Tibial nerve (tissue), 4 donors: Measurements from ENCODE around the gene RTN4. TPM values are rescaled to one million over a fixed set of nuclear protein-coding genes. Genes with fewer than 3 reads are reported as not detected.

ENCODE experiments used
- DNase-seq, 2 donors: peaks; one replicate each; pipeline ENCODE4 v3.0.0-alpha.2; 2019; ENCODE audit warnings: low spot score in 2 of 2
- H3K27ac ChIP-seq, 4 donors: fragments of 200-600 bp; sonication (generic) in 3 of 4; one replicate each; pipeline ENCODE4 v1.5.1; 2017 to 2019; ENCODE audit warnings: mild to moderate bottlenecking in 1 of 4
- H3K27me3 ChIP-seq, 2 donors: fragments of 200-600 bp; sonication (generic) in 1 of 2; one replicate each; pipeline versions ENCODE4 v1.5.1 to v1.6.0; 2017 to 2019
- H3K36me3 ChIP-seq, 3 donors: fragments of 200-600 bp; sonication (generic); one replicate each; pipeline ENCODE4 v1.5.1; 2018 to 2019
- H3K4me1 ChIP-seq, 4 donors: fragments of 200-600 bp; sonication (generic) in 3 of 4; one replicate each; pipeline ENCODE4 v1.5.1; 2017 to 2019
- H3K4me3 ChIP-seq, 4 donors: fragments of 200-600 bp; sonication (generic) in 3 of 4; one replicate each; pipeline ENCODE4 v1.5.1; 2017 to 2019; ENCODE audit warnings: mild to moderate bottlenecking in 1 of 4, moderate library complexity in 1 of 4
- H3K9me3 ChIP-seq, 4 donors: fragments of 200-600 bp; sonication (generic) in 3 of 4; one replicate each; pipeline ENCODE4 v1.5.1; 2017 to 2019
- CTCF ChIP-seq, 5 experiments: fragments of 200-600 bp in 3 of 5; fragments of 450-650 bp in 2 of 5; sonication (generic) in 3 of 5; IDR thresholded peaks; one replicate each; pipeline ENCODE4 v1.5.1; 2016 to 2019; ENCODE audit warnings: antibody characterized with exemption in 5 of 5, mild to moderate bottlenecking in 3 of 5, moderate library complexity in 2 of 5
- EP300 ChIP-seq, 2 donors: sonication (generic); formaldehyde crosslinking; IDR thresholded peaks; one replicate each; pipeline ENCODE4 v1.6.1; 2017; ENCODE audit warnings: antibody characterized with exemption in 2 of 2, mild to moderate bottlenecking in 1 of 2
- POLR2A ChIP-seq, 2 donors: fragments of 450-650 bp; IDR thresholded peaks; one replicate each; pipeline ENCODE4 v1.6.1; 2017; ENCODE audit warnings: antibody characterized with exemption in 2 of 2, mild to moderate bottlenecking in 2 of 2, moderate library complexity in 2 of 2
- WGBS, 2 donors: methylation state at CpG; one replicate each; pipeline ENCODE4 v1.1.5; 2018; 5-methylcytosine and 5-hydroxymethylcytosine counted together
- total RNA-seq, 4 donors: library from RNA; depleted of rRNA; stranded (reverse); fragments of >200 nt; gene quantifications; one replicate each; pipeline ENCODE4 v1.1.0, GENCODE V29; 2016

RTN4 gene
- total RNA-seq, 4 donors from 2014 or later, result 232 to 245 (median 243) TPM

GRCh38 chr2:55003706-55004639 lies 46.3 kb downstream of the RTN4 start:
- no peak overlapping the region for H3K4me3 ChIP-seq
- TF ChIP-seq EP300 (IDR thresholded peaks at IDR 0.05) (no peak), POLR2A (IDR thresholded peaks at IDR 0.05) (no peak), CTCF (IDR thresholded peaks at IDR 0.05) (no peak)
- peak overlapping the region in 1 of 4 donors; percentile 6 for H3K27ac ChIP-seq
- DNase-seq, result no peak
- H3K4me1 ChIP-seq, result peaks cover 3 to 81% (median 33%) of the 10 kb centered on the region in 4 donors
- H3K36me3 ChIP-seq, result no peaks in the 10 kb centered on the region
- no peaks in the 10 kb centered on the region for H3K9me3 ChIP-seq
- WGBS, 2 donors, result 89 to 91% methylated on average over 10 of the region's 10 CpGs
- no peaks in the 10 kb centered on the region for H3K27me3 ChIP-seq

GRCh38 chr2:55001716-55002115 lies 48.5 kb downstream of the RTN4 start:
- H3K36me3 ChIP-seq, result no peaks in the 10 kb centered on the region
- no peak for TF ChIP-seq POLR2A (IDR thresholded peaks at IDR 0.05)
- TF ChIP-seq CTCF (IDR thresholded peaks at IDR 0.05), result no peak
- no peak for TF ChIP-seq EP300 (IDR thresholded peaks at IDR 0.05)
- H3K27me3 ChIP-seq, result no peaks in the 10 kb centered on the region
- H3K4me1 ChIP-seq, result peaks cover 3 to 79% (median 29%) of the 10 kb centered on the region in 4 donors
- no peak overlapping the region for H3K4me3 ChIP-seq
- no peak overlapping the region for H3K27ac ChIP-seq
- no peak for DNase-seq
- 66 to 75% methylated on average over 2 of the region's 2 CpGs for WGBS, 2 donors
- no peaks in the 10 kb centered on the region for H3K9me3 ChIP-seq

GRCh38 chr2:55000341-55000740 lies 49.9 kb downstream of the RTN4 start:
- TF ChIP-seq CTCF (IDR thresholded peaks at IDR 0.05), result no peak
- Histone ChIP-seq H3K4me3 (no peak overlapping the region), H3K4me1 (peaks cover 3 to 78% (median 27%) of the 10 kb centered on the region in 4 donors), H3K27ac (no peak overlapping the region), H3K9me3 (no peaks in the 10 kb centered on the region), H3K36me3 (no peaks in the 10 kb centered on the region), H3K27me3 (no peaks in the 10 kb centered on the region)
- no peak for DNase-seq
- 71 to 72% methylated on average over 4 of the region's 4 CpGs for WGBS, 2 donors

DNA sequence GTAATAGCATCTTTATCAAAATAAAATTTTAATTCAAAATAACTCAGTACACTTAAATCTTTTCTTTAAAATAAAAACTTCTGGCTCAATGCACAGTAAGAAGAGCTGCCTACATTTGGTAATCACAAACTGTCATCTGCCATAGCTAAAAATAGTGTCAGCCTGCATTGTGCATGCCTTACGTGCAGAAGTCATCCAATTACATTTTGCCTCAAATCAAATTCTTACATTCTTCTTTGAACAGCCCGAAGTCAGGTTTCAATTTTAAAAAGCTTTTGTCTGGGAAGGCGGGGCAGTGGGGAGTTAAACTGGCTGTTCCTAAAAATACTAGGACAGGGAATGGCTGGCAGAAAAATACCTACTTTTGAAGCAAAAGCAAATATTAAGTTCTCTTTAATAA lies 51.1 kb downstream of the RTN4 start:
- 21 to 23% methylated on average over 3 of the region's 3 CpGs for WGBS, 2 donors
- no peak for DNase-seq
- H3K27me3 ChIP-seq, result no peaks in the 10 kb centered on the region
- H3K4me3 ChIP-seq, result no peak overlapping the region
- H3K9me3 ChIP-seq, result no peaks in the 10 kb centered on the region
- H3K36me3 ChIP-seq, result no peaks in the 10 kb centered on the region
- no peak overlapping the region for H3K27ac ChIP-seq
- H3K4me1 ChIP-seq, result peaks cover 3 to 77% (median 25%) of the 10 kb centered on the region in 4 donors
- no peak for TF ChIP-seq EP300 (IDR thresholded peaks at IDR 0.05)
- TF ChIP-seq POLR2A (IDR thresholded peaks at IDR 0.05), result no peak
- no peak for TF ChIP-seq CTCF (IDR thresholded peaks at IDR 0.05)

- 81 to 88% methylated on average over 1 of the region's 1 CpG for WGBS, 2 donors
- DNase-seq, result no peak
- H3K27ac ChIP-seq, result no peak overlapping the region
- no peaks in the 10 kb centered on the region for H3K36me3 ChIP-seq
- no peaks in the 10 kb centered on the region for H3K9me3 ChIP-seq
- TF ChIP-seq CTCF (IDR thresholded peaks at IDR 0.05) (no peak), POLR2A (IDR thresholded peaks at IDR 0.05) (no peak), EP300 (IDR thresholded peaks at IDR 0.05) (no peak)
- H3K27me3 ChIP-seq, result no peaks in the 10 kb centered on the region
- H3K4me1 ChIP-seq, result peaks cover 3 to 85% (median 28%) of the 10 kb centered on the region in 4 donors
- no peak overlapping the region for H3K4me3 ChIP-seq
Measured at GRCh38 chr2:54997826-54998225, 52.4 kb downstream of the RTN4 start.
